DOHH2 (cell line): ENCODE measurements around the gene ZC3H14.

Experiments used
- H3F3A ChIP-seq: fragments of 200-600 bp; sonication (generic), shearing (Covaris generic); 2 replicates; pipeline ENCODE4 v1.6.0; 2016; ENCODE audit warnings: antibody characterized with exemption, mild to moderate bottlenecking; ENCODE audit not compliant: control insufficient read depth, insufficient read depth
- H3K27ac ChIP-seq: fragments of 200-600 bp; sonication (generic); 2 replicates; pipeline ENCODE4 v1.5.1; 2014; ENCODE audit warnings: low read depth, mild to moderate bottlenecking, low read length, moderate library complexity
- H3K27me3 ChIP-seq: fragments of 200-600 bp; sonication (generic); 2 replicates; pipeline ENCODE4 v1.6.1; 2014; ENCODE audit warnings: mild to moderate bottlenecking, low read length, mixed read lengths; ENCODE audit not compliant: control insufficient read depth
- H3K36me3 ChIP-seq: fragments of 200-600 bp; sonication (generic); 2 replicates; pipeline ENCODE4 v1.6.1; 2014; ENCODE audit warnings: mild to moderate bottlenecking, low read length, moderate library complexity, mixed read lengths; ENCODE audit not compliant: control insufficient read depth
- H3K4me1 ChIP-seq: fragments of 200-600 bp; sonication (generic); 2 replicates; pipeline ENCODE4 v1.6.1; 2014; ENCODE audit warnings: mild to moderate bottlenecking, low read length, mixed read lengths; ENCODE audit not compliant: control insufficient read depth
- H3K4me2 ChIP-seq: fragments of 200-600 bp; sonication (generic); 2 replicates; pipeline ENCODE4 v1.6.0; 2014; ENCODE audit warnings: mild to moderate bottlenecking, low read length, moderate library complexity
- H3K4me3 ChIP-seq: fragments of 200-600 bp; sonication (generic); 2 replicates; pipeline ENCODE4 v1.5.1; 2014; ENCODE audit warnings: mild to moderate bottlenecking, low read length, mixed read lengths
- H3K79me2 ChIP-seq: fragments of 200-600 bp; sonication (generic); 2 replicates; pipeline ENCODE4 v1.6.1; 2014; ENCODE audit warnings: mild to moderate bottlenecking, low read length, mixed read lengths; ENCODE audit not compliant: control insufficient read depth
- H3K9me2 ChIP-seq: fragments of 200-600 bp; sonication (generic); replicated peaks from 2 replicates; pipeline ENCODE4 v1.6.1; 2014; ENCODE audit warnings: mild to moderate bottlenecking, low read length, mixed read lengths; ENCODE audit not compliant: control insufficient read depth
- H3K9me3 ChIP-seq: fragments of 200-600 bp; sonication (generic); 2 replicates; pipeline ENCODE4 v1.6.1; 2014; ENCODE audit warnings: antibody characterized with exemption, low read length, mixed read lengths; ENCODE audit not compliant: control insufficient read depth, insufficient read depth
- H4K20me1 ChIP-seq: fragments of 200-600 bp; sonication (generic); 2 replicates; pipeline ENCODE4 v1.6.0; 2014; ENCODE audit warnings: low read depth, mild to moderate bottlenecking, antibody characterized with exemption, low read length, moderate library complexity; ENCODE audit not compliant: control insufficient read depth, insufficient read depth
- CTCF ChIP-seq: fragments of 200-600 bp; sonication (generic); IDR thresholded peaks from one replicate; pipeline ENCODE4 v1.5.1; 2014; ENCODE audit warnings: antibody characterized with exemption, mild to moderate bottlenecking, low read depth, low read length; ENCODE audit not compliant: poor library complexity, severe bottlenecking
- EZH2phosphoT487 ChIP-seq: fragments of 200-600 bp; sonication (generic); IDR thresholded peaks from 2 replicates; pipeline ENCODE4 v1.6.1; 2017; ENCODE audit warnings: borderline replicate concordance, mild to moderate bottlenecking, antibody characterized with exemption, low read length, moderate library complexity, mixed read lengths

Gene ZC3H14

GRCh38 chr14:88660056-88660455, 97.2 kb downstream of the ZC3H14 start:
- Histone ChIP-seq H3K27me3 (no peaks in the 10 kb centered on the region), H3K4me2 (no peak overlapping the region), H3K79me2 (no peaks in the 10 kb centered on the region), H3K9me2 (no peaks in the 10 kb centered on the region), H3K4me3 (no peak overlapping the region), H3K36me3 (no peaks in the 10 kb centered on the region), H3K27ac (no peak overlapping the region), H3F3A (peaks cover 5% of the 10 kb centered on the region; the same call in 1 of the 2 replicates), H4K20me1 (no peaks in the 10 kb centered on the region), H3K9me3 (no peaks in the 10 kb centered on the region), H3K4me1 (no peaks in the 10 kb centered on the region)
- TF ChIP-seq EZH2phosphoT487 (no peak), CTCF (no peak)

GRCh38 chr14:88667555-88668273, 104.9 kb downstream of the ZC3H14 start:
- H3F3A ChIP-seq = peaks cover 10% of the 10 kb centered on the region; the same call in 1 of the 2 replicates
- H3K4me3 ChIP-seq = peak overlapping the region; percentile 59

GRCh38 chr14:88668448-88669116, 105.7 kb downstream of the ZC3H14 start:
- Histone ChIP-seq H3K4me3 (peak overlapping the region; percentile 59), H3K4me2 (peak overlapping the region; percentile 77), H3K36me3 (no peaks in the 10 kb centered on the region), H3K27me3 (no peaks in the 10 kb centered on the region), H3K9me3 (no peaks in the 10 kb centered on the region), H3F3A (peaks cover 10% of the 10 kb centered on the region; the same call in 1 of the 2 replicates), H3K9me2 (no peaks in the 10 kb centered on the region), H3K4me1 (peaks cover 22% of the 10 kb centered on the region), H3K27ac (peak overlapping the region; percentile 70), H4K20me1 (no peaks in the 10 kb centered on the region), H3K79me2 (no peaks in the 10 kb centered on the region)
- TF ChIP-seq CTCF (no peak), EZH2phosphoT487 (no peak)

More at GRCh38 chr14:88667555-88668273, 104.9 kb downstream of the ZC3H14 start:
- Histone ChIP-seq H3K9me2 (no peaks in the 10 kb centered on the region), H3K9me3 (no peaks in the 10 kb centered on the region), H3K4me2 (peak overlapping the region; percentile 77), H3K27ac (peak overlapping the region; percentile 70), H3K36me3 (no peaks in the 10 kb centered on the region), H3K27me3 (no peaks in the 10 kb centered on the region), H3K79me2 (no peaks in the 10 kb centered on the region), H3K4me1 (peaks cover 22% of the 10 kb centered on the region), H4K20me1 (no peaks in the 10 kb centered on the region)
- peak; percentile 88 for TF ChIP-seq CTCF
- TF ChIP-seq EZH2phosphoT487 = no peak
